GM12872 (cell line): Measurements from ENCODE around the gene GIMAP2.

Experiments
- CTCF ChIP-seq: IDR thresholded peaks from 3 replicates; pipeline ENCODE4 v1.5.1; 2011; ENCODE audit warnings: low read depth, mild to moderate bottlenecking, low read length, moderate library complexity; ENCODE audit not compliant: insufficient read depth

The GIMAP2 gene

GRCh38 chr7:150732786-150733481, 47.4 kb downstream of the GIMAP2 start:
- TF ChIP-seq CTCF, result no peak

DNA sequence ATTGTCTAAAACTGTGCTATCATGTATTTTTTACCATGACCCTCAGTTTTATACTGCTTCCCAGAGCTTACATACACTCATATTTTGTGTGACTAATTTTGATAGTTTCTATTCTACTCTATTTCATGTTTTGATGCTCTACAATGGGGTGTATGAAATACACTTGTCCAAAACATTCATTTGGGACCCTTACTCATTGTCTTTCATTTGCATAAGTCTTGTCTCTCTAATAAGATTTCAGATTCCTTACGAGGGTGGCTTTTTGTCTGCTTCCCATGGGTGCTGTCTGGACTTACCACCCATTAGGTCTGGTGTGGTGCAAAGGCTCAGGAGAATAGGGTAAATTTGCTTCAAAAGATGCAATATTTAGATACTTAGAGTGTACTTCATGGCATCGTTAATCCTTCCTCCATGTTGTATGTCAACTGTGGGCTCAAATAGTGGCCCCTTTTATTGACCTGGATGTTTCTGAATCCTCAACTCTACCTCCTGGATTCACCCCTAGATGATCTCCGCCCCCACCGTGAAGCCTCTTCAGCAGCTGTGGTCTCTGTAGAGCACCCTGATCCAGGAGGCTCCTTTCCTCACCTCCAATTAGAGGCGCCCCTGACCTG, 48.1 kb downstream of the GIMAP2 start:
- no peak for TF ChIP-seq CTCF

- no peak for TF ChIP-seq CTCF
Observed at GRCh38 chr7:150734254-150734653, 48.7 kb downstream of the GIMAP2 start.

- TF ChIP-seq CTCF, result no peak
Observed at GRCh38 chr7:150735596-150736358, 50.3 kb downstream of the GIMAP2 start.

- TF ChIP-seq CTCF, result no peak
Observed at GRCh38 chr7:150736864-150737263, 51.4 kb downstream of the GIMAP2 start.

DNA sequence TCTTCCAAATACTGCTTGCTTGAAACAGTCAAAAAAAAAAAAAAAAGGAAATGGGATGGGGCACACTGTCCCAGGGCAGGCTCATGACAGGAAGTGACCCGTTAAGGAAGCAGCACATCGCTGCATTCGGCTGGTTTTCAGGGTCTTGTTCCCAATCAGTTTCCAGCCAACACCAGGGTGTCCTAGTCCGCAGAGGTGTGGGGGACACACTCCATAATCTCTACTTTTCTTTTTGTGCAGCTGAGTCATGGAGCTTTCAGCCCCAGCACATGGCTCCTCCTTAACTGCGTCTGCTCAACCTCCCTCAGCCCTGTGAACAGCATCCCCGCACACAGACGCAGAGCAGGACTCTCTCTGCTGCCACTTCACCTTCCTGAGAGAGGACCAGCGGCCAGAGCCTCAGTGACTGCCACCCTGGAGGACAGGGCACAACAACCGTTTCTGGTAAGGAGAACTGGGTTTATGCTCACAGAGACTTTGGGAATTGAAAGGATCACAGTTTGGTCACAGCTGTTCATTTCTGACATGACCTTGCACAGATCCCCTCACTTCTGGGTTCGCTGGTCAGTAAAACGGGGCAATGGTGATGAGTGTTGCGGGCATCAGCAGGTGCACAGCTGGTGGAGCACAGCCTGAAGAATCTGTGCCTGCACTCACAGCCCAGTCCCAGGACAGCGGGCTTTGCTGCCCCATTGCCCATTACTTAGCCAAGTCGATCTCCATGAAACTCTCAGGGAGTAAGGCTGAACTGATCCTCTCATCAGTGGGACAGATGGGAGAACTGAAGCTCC, 52.0 kb downstream of the GIMAP2 start, which contains the start of gene GIMAP5:
Gene GIMAP5 (plus strand): TSS at position 154 of the 791 bp plus-strand sequence. CDS start 3,467 bp downstream, outside the sequence.
- no peak for TF ChIP-seq CTCF

- TF ChIP-seq CTCF, result no peak
Observed at GRCh38 chr7:150738092-150738491, 52.6 kb downstream of the GIMAP2 start.
